IMR-90 (cell line): ENCODE results near the gene OR6X1. TPM values are rescaled to one million over a fixed set of nuclear protein-coding genes. Genes with fewer than 3 reads are reported as not detected.

Experiments
- ATAC-seq: fragments of 200-7000 bp; cut with Tn5 transposase; 2 replicates; pipeline ENCODE4 v1.9.1; 2020; ENCODE audit warnings: low read depth, mild to moderate bottlenecking, moderate library complexity
- BruUV-seq: library from RNA; stranded (reverse); fragments of 400-500 nt; replicated peaks from 2 replicates; lab custom pipeline; 2021; lab: Mats Ljungman, UMichigan
- CTCF ChIA-PET: fragments of 300-600 bp; formaldehyde crosslinking; extraction: SDS; loops from one replicate; lab custom pipeline; 2021; ENCODE audit warnings: antibody characterized with exemption; lab: Yijun Ruan, JAX
- POLR2A ChIA-PET: fragments of 300-600 bp; sonication (Branson Sonifier 250); formaldehyde crosslinking; loops from one replicate; lab custom pipeline; 2022; ENCODE audit warnings: antibody characterized with exemption; ENCODE audit not compliant: unreplicated experiment; lab: Charles Lee
- DNase-seq: peaks from one replicate; pipeline ENCODE4 v3.0.0; 2013
- H2AFZ ChIP-seq: replicated peaks from 2 replicates; pipeline ENCODE3; 2013; ENCODE audit warnings: low read length, mild to moderate bottlenecking; ENCODE audit not compliant: poor library complexity
- H2AK5ac ChIP-seq: 2 replicates; pipeline ENCODE4 v1.6.1; 2013; ENCODE audit warnings: low read depth, low read length, inconsistent platforms
- H2AK9ac ChIP-seq: replicated peaks from 2 replicates; pipeline ENCODE3; 2013; ENCODE audit warnings: mild to moderate bottlenecking, low read depth, low read length, moderate library complexity; ENCODE audit not compliant: poor library complexity
- H2BK120ac ChIP-seq: 2 replicates; pipeline ENCODE4 v1.6.1; 2013; ENCODE audit warnings: low read depth, low read length, inconsistent platforms
- H2BK15ac ChIP-seq: 3 replicates; pipeline ENCODE4 v1.6.1; 2013; ENCODE audit warnings: low read depth, low read length, inconsistent platforms
- H2BK20ac ChIP-seq: 2 replicates; pipeline ENCODE4 v1.6.1; 2013; ENCODE audit warnings: low read depth, mild to moderate bottlenecking, inconsistent platforms, low read length, moderate library complexity
- H2BK5ac ChIP-seq: 2 replicates; pipeline ENCODE4 v1.6.1; 2013; ENCODE audit warnings: mild to moderate bottlenecking, low read depth, low read length, inconsistent platforms; ENCODE audit not compliant: poor library complexity, severe bottlenecking
- H3K14ac ChIP-seq: replicated peaks from 2 replicates; pipeline ENCODE4 v1.6.1; 2013; ENCODE audit warnings: low read depth, low read length, inconsistent platforms
- H3K18ac ChIP-seq: 2 replicates; pipeline ENCODE4 v1.6.1; 2013; ENCODE audit warnings: low read depth, low read length, control low read depth
- H3K23ac ChIP-seq: 2 replicates; pipeline ENCODE4 v1.6.1; 2013; ENCODE audit warnings: low read depth, low read length, inconsistent platforms
- H3K27ac ChIP-seq: 2 replicates; pipeline ENCODE4 v1.5.1; 2013; ENCODE audit warnings: mild to moderate bottlenecking, control low read depth, low read length; ENCODE audit not compliant: insufficient read depth
- H3K27me3 ChIP-seq: 2 replicates; pipeline ENCODE4 v1.6.1; 2013; ENCODE audit warnings: low read length; ENCODE audit not compliant: control insufficient read depth, insufficient read depth
- H3K36me3 ChIP-seq: 2 replicates; pipeline ENCODE4 v1.6.1; 2013; ENCODE audit warnings: low read length, mixed read lengths; ENCODE audit not compliant: control insufficient read depth, insufficient read depth
- H3K4ac ChIP-seq: 2 replicates; pipeline ENCODE4 v1.6.1; 2013; ENCODE audit warnings: low read depth, low read length, inconsistent platforms
- H3K4me1 ChIP-seq: 2 replicates; pipeline ENCODE4 v1.6.1; 2013; ENCODE audit warnings: low read length, mixed read lengths; ENCODE audit not compliant: control insufficient read depth, insufficient read depth
- H3K4me2 ChIP-seq: 2 replicates; pipeline ENCODE4 v1.6.1; 2013; ENCODE audit warnings: low read depth, mild to moderate bottlenecking, control low read depth, low read length, moderate library complexity
- H3K4me3 ChIP-seq: 2 replicates; pipeline ENCODE4 v1.5.1; 2013; ENCODE audit warnings: low read depth, mild to moderate bottlenecking, control low read depth, low read length, moderate library complexity; ENCODE audit not compliant: insufficient read depth
- H3K56ac ChIP-seq: 2 replicates; pipeline ENCODE4 v1.6.1; 2013; ENCODE audit warnings: low read length, inconsistent platforms; ENCODE audit not compliant: insufficient read depth; ENCODE audit errors: extremely low read depth
- H3K79me1 ChIP-seq, 2 experiments: 2 replicates each; pipeline ENCODE4 v1.6.1; 2013; ENCODE audit warnings: low read length in 2 of 2, inconsistent platforms in 1 of 2, low read depth in 1 of 2
- H3K9ac ChIP-seq: 2 replicates; pipeline ENCODE4 v1.6.1; 2013; ENCODE audit warnings: low read depth, low read length, control low read depth
- H3K9me1 ChIP-seq: 2 replicates; pipeline ENCODE4 v1.6.1; 2013; ENCODE audit warnings: low read length, inconsistent platforms; ENCODE audit not compliant: insufficient read depth
- H3K9me3 ChIP-seq: 2 replicates; pipeline ENCODE4 v1.6.1; 2013; ENCODE audit warnings: low read length; ENCODE audit not compliant: control insufficient read depth, insufficient read depth
- H4K20me1 ChIP-seq: 2 replicates; pipeline ENCODE4 v1.6.1; 2013; ENCODE audit warnings: low read length, inconsistent platforms; ENCODE audit not compliant: insufficient read depth
- H4K5ac ChIP-seq: 2 replicates; pipeline ENCODE4 v1.6.1; 2013; ENCODE audit warnings: mild to moderate bottlenecking, low read depth, low read length, control low read depth
- H4K8ac ChIP-seq, 2 experiments: 2 replicates each; pipeline ENCODE4 v1.6.1; 2013; ENCODE audit warnings: low read depth in 2 of 2, low read length in 2 of 2, control low read depth in 1 of 2, inconsistent platforms in 1 of 2
- H4K91ac ChIP-seq: 2 replicates; pipeline ENCODE4 v1.6.1; 2013; ENCODE audit warnings: low read depth, low read length, inconsistent platforms; ENCODE audit not compliant: insufficient read depth
- CTCF ChIP-seq: conservative IDR thresholded peaks from 2 replicates; pipeline ENCODE4 v1.5.1; 2012; ENCODE audit warnings: mild to moderate bottlenecking, low read depth, low read length, improper control_type of control experiment
- NFE2L2 ChIP-seq: fragments of 150-350 bp; IDR thresholded peaks from 2 replicates; pipeline ENCODE4 v1.6.1; 2016; ENCODE audit warnings: low read depth, mild to moderate bottlenecking, low read length
- SMC3 ChIP-seq: fragments of 150-350 bp; IDR thresholded peaks from 2 replicates; pipeline ENCODE4 v1.6.1; 2016; ENCODE audit warnings: low read depth, mild to moderate bottlenecking, antibody characterized with exemption, low read length, moderate library complexity
- USF2 ChIP-seq: fragments of 150-350 bp; IDR thresholded peaks from 2 replicates; pipeline ENCODE4 v1.6.1; 2017; ENCODE audit warnings: mild to moderate bottlenecking, antibody characterized with exemption, low read length, low read depth
- WGBS, 2 experiments: methylation state at CpG; one replicate each; pipeline versions ENCODE4 v1.1.5 to v1.1.7; 2013; ENCODE audit warnings: missing lambda C conversion rate in 2 of 2; ENCODE audit not compliant: insufficient read length in 1 of 2; ENCODE audit errors: extremely low coverage in 2 of 2; 5-methylcytosine and 5-hydroxymethylcytosine counted together
- dilution Hi-C: fragments of 300-500 bp; cut with HindIII; formaldehyde crosslinking; loops from one replicate; pipeline ENCODE4 v1.14.3; 2018; ENCODE audit warnings: low sequenced_read_pairs; ENCODE audit not compliant: unreplicated experiment
- in situ Hi-C: fragments of 300-500 bp; cut with MboI; formaldehyde crosslinking; loops from 3 replicates; pipeline ENCODE4 v1.14.3; 2019; ENCODE audit warnings: low sequenced_read_pairs, inconsistent platforms, mixed read lengths
- intact Hi-C: fragments of 100-400 bp; cut with micrococcal nuclease; formaldehyde crosslinking; loops from 2 replicates; pipeline ENCODE4 v1.10.0; 2022
- polyA plus RNA-seq, 3 experiments: library from polyadenylated mRNA; depleted of rRNA; stranded (reverse); fragments of >200 nt; gene quantifications; 2 replicates each; pipeline ENCODE4 v1.2.3, GENCODE V29; 2012; ENCODE audit warnings: low replicate concordance in 1 of 3
- total RNA-seq: library from RNA; depleted of rRNA; stranded (reverse); fragments of >200 nt; gene quantifications from 2 replicates; pipeline ENCODE4 v1.2.3, GENCODE V29; 2012

The OR6X1 gene
- total and polyA plus RNA-seq, 2 of the 4 experiments (the other 2 are of a cell fraction) = not detected

GRCh38 chr11:123719452-123719851 lies 34.9 kb downstream of the OR6X1 start:
- no peak overlapping the region for H3K9ac ChIP-seq
- no peak overlapping the region for H4K5ac ChIP-seq
- in situ Hi-C loops (no loop called here), dilution Hi-C loops (no loop called here), intact Hi-C loops (no loop called here)
- no peak overlapping the region for H4K91ac ChIP-seq
- no peak overlapping the region for H3K23ac ChIP-seq
- 0 out of 4 replicates have a peak, but pooled peaks cover 0 to 2% of the 10 kb centered on the region in 2 experiments for H3K79me1 ChIP-seq
- H2BK5ac ChIP-seq = no peak overlapping the region
- H3K4ac ChIP-seq = no peak overlapping the region
- no peak for TF ChIP-seq CTCF
- TF ChIP-seq NFE2L2 = peak; percentile 52; the same call in 1 of the 2 replicates
- no peak for TF ChIP-seq SMC3
- no peak for TF ChIP-seq USF2
- no peak overlapping the region for H2BK20ac ChIP-seq
- H2AK5ac ChIP-seq = no peak overlapping the region
- CTCF ChIA-PET = interaction anchor here (0.7 to 2.0 kb wide), 4 partner anchors 8 to 139 kb away, joined by 3 to 12 read pairs (median 6); no protein-coding TSS in a partner anchor
- no peak overlapping the region for H3K4me2 ChIP-seq
- H3K27ac ChIP-seq = no peak overlapping the region
- DNase-seq (peak; percentile 85), ATAC-seq (peak; percentile 76)
- H4K20me1 ChIP-seq = no peaks in the 10 kb centered on the region
- peaks cover 2% of the 10 kb centered on the region for H3K36me3 ChIP-seq
- no peak overlapping the region for H3K4me3 ChIP-seq
- no CpG with 5 or more reads among the region's 1 CpG for WGBS, 2 experiments
- H2BK15ac ChIP-seq = no peak overlapping the region
- H3K9me1 ChIP-seq = no peaks in the 10 kb centered on the region; the same call in 1 of the 2 replicates
- no TSS peak for BruUV-seq
- no peaks in the 10 kb centered on the region for H3K9me3 ChIP-seq
- H3K14ac ChIP-seq = no peak overlapping the region
- no peak overlapping the region for H2BK120ac ChIP-seq
- H3K4me1 ChIP-seq = no peaks in the 10 kb centered on the region
- H3K56ac ChIP-seq = no peak overlapping the region
- POLR2A ChIA-PET = no interaction called here
- no peak overlapping the region for H3K18ac ChIP-seq
- peaks cover 2% of the 10 kb centered on the region; the same call in 1 of the 2 replicates for H3K27me3 ChIP-seq
- H2AFZ ChIP-seq = no peak overlapping the region
- H4K8ac ChIP-seq = no peak overlapping the region
- H2AK9ac ChIP-seq = no peak overlapping the region
